Dedifferentiated amniotic fluid mesenchymal stem cell (primary cell): ENCODE measurements around the gene SREBF2.
A peak's percentile ranks its signal among the peaks of the same experiment; 100 is the strongest.

Experiments
- DNase-seq: peaks from one replicate; pipeline ENCODE4 v3.0.0-alpha.2; 2016; ENCODE audit errors: extremely low spot score

Gene SREBF2

GRCh38 chr22:41832553-41833368 is at the start of gene SREBF2:
TSS of gene SREBF2 (plus strand) at chr22:41833105. CDS start at chr22:41833271, 166 bp downstream.
- DNase-seq = peak; percentile 98

- no peak for DNase-seq
Measured at GRCh38 chr22:41787331-41787730, 45.6 kb upstream of the SREBF2 start.

- no peak for DNase-seq
Measured at GRCh38 chr22:41793871-41794270, 39.0 kb upstream of the SREBF2 start.

GRCh38 chr22:41798736-41799135 is 34.2 kb upstream of the SREBF2 start:
- no peak for DNase-seq

- no peak for DNase-seq
Measured at GRCh38 chr22:41799486-41800347, 33.2 kb upstream of the SREBF2 start.

- peak; percentile 80 for DNase-seq
Measured at GRCh38 chr22:41800348-41801146, 32.4 kb upstream of the SREBF2 start, which contains the start of gene CCDC134. TSS of gene CCDC134 (plus strand) at chr22:41800679. CDS start at chr22:41808891, 8,212 bp downstream.

GRCh38 chr22:41801147-41801819 is 31.6 kb upstream of the SREBF2 start:
- no peak for DNase-seq

GRCh38 chr22:41801886-41802285 is 31.0 kb upstream of the SREBF2 start:
- no peak for DNase-seq

- DNase-seq = no peak
Measured at GRCh38 chr22:41805639-41806038, 27.3 kb upstream of the SREBF2 start.

- DNase-seq = no peak
Measured at GRCh38 chr22:41808400-41808799, 24.5 kb upstream of the SREBF2 start.

GRCh38 chr22:41810022-41810421 is 22.9 kb upstream of the SREBF2 start:
- no peak for DNase-seq

- no peak for DNase-seq
Measured at GRCh38 chr22:41812805-41813545, 19.9 kb upstream of the SREBF2 start.

GRCh38 chr22:41813726-41814410 is 19.0 kb upstream of the SREBF2 start:
- DNase-seq = no peak

- DNase-seq = no peak
Measured at GRCh38 chr22:41815716-41816115, 17.2 kb upstream of the SREBF2 start.

- no peak for DNase-seq
Measured at GRCh38 chr22:41816241-41816640, 16.7 kb upstream of the SREBF2 start.

GRCh38 chr22:41816871-41817270 is 16.0 kb upstream of the SREBF2 start:
- DNase-seq = no peak

- no peak for DNase-seq
Measured at GRCh38 chr22:41818011-41818410, 14.9 kb upstream of the SREBF2 start.

- DNase-seq = no peak
Measured at GRCh38 chr22:41818596-41818995, 14.3 kb upstream of the SREBF2 start.

- DNase-seq = no peak
Measured at GRCh38 chr22:41819257-41819656, 13.6 kb upstream of the SREBF2 start.

- DNase-seq = no peak
Measured at GRCh38 chr22:41820447-41820846, 12.5 kb upstream of the SREBF2 start.
